Measurements from ENCODE around the gene BCL2L2.

GRCh38 chr14:23308721-23309445, 2.2 kb downstream of the BCL2L2 start:
- TF ChIP-seq, protein P1, sequence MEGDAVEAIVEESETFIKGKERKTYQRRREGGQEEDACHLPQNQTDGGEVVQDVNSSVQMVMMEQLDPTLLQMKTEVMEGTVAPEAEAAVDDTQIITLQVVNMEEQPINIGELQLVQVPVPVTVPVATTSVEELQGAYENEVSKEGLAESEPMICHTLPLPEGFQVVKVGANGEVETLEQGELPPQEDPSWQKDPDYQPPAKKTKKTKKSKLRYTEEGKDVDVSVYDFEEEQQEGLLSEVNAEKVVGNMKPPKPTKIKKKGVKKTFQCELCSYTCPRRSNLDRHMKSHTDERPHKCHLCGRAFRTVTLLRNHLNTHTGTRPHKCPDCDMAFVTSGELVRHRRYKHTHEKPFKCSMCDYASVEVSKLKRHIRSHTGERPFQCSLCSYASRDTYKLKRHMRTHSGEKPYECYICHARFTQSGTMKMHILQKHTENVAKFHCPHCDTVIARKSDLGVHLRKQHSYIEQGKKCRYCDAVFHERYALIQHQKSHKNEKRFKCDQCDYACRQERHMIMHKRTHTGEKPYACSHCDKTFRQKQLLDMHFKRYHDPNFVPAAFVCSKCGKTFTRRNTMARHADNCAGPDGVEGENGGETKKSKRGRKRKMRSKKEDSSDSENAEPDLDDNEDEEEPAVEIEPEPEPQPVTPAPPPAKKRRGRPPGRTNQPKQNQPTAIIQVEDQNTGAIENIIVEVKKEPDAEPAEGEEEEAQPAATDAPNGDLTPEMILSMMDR (IDR thresholded peaks at IDR 0.05; ENCODE audit: insufficient read depth, low read depth, low read length), result no peak
- no peak for TF ChIP-seq EZH2 (IDR thresholded peaks at IDR 0.05; ENCODE audit: insufficient read depth, low read length)

All from astrocyte (in vitro differentiated cells and primary cell).